SK-N-MC (cell line): ENCODE measurements around the gene ANKS1B.
"Not testable (repeated sequence)": the region's sequence is repeated elsewhere in the genome, so short reads cannot be mapped to it uniquely, and the experiment has no call there.

ENCODE experiments used
- DNase-seq: peaks from one replicate; pipeline ENCODE4 v3.0.0-alpha.2; 2011; ENCODE audit warnings: low read depth, low spot score
- H3K27ac ChIP-seq: fragments of 200-600 bp; sonication (generic); 2 replicates; pipeline ENCODE4 v1.5.1; 2016; ENCODE audit warnings: mixed run types
- H3K36me3 ChIP-seq: fragments of 200-600 bp; sonication (generic); 2 replicates; pipeline ENCODE4 v1.6.1; 2017; ENCODE audit warnings: antibody characterized with exemption, low read length, mixed read lengths; ENCODE audit not compliant: insufficient read depth
- H3K4me3 ChIP-seq: fragments of 200-600 bp; sonication (generic); 2 replicates; pipeline ENCODE4 v1.5.1; 2016
- H3K9ac ChIP-seq: fragments of 200-600 bp; sonication (generic); 2 replicates; pipeline ENCODE4 v1.8.0; 2017; ENCODE audit warnings: mixed run types, mixed read lengths; ENCODE audit not compliant: insufficient read length
- H3K9me3 ChIP-seq: fragments of 200-600 bp; sonication (generic); 2 replicates; pipeline ENCODE4 v1.6.1; 2017; ENCODE audit warnings: low read depth, mild to moderate bottlenecking, antibody characterized with exemption, low read length, moderate library complexity, mixed read lengths
- EZH2 ChIP-seq: fragments of 200-600 bp; sonication (generic); IDR thresholded peaks from one replicate; pipeline ENCODE4 v1.6.1; 2017; ENCODE audit warnings: antibody characterized with exemption
- FOXP2 ChIP-seq: optimal IDR thresholded peaks from 2 replicates; pipeline ENCODE3; 2011; ENCODE audit warnings: mild to moderate bottlenecking, moderate library complexity; ENCODE audit not compliant: insufficient read depth; ENCODE audit errors: extremely low read length, control extremely low read depth
- POLR2AphosphoS5 ChIP-seq: IDR thresholded peaks from 2 replicates; pipeline ENCODE4 v1.6.1; 2012; ENCODE audit warnings: mild to moderate bottlenecking, low read depth, low read length, borderline replicate concordance

ANKS1B gene

GRCh38 chr12:99339663-99340062, 645.1 kb downstream of the ANKS1B start:
- Histone ChIP-seq H3K9ac (no peak overlapping the region), H3K9me3 (no peaks in the 10 kb centered on the region), H3K36me3 (no peaks in the 10 kb centered on the region), H3K4me3 (no peak overlapping the region), H3K27ac (no peak overlapping the region)
- TF ChIP-seq FOXP2 (no peak), EZH2 (no peak), POLR2AphosphoS5 (no peak)
- no peak for DNase-seq

GRCh38 chr12:99334285-99335056, 650.3 kb downstream of the ANKS1B start:
- Histone ChIP-seq H3K36me3 (no peaks in the 10 kb centered on the region), H3K9ac (no peak overlapping the region), H3K27ac (no peak overlapping the region), H3K9me3 (no peaks in the 10 kb centered on the region), H3K4me3 (no peak overlapping the region)
- TF ChIP-seq FOXP2 (no peak), POLR2AphosphoS5 (no peak), EZH2 (no peak)
- peak; percentile 32 for DNase-seq

GRCh38 chr12:99332936-99333591, 651.7 kb downstream of the ANKS1B start:
- DNase-seq, result no peak
- no peak for TF ChIP-seq POLR2AphosphoS5
- no peak for TF ChIP-seq EZH2
- H3K36me3 ChIP-seq, result no peaks in the 10 kb centered on the region
- no peak overlapping the region for H3K4me3 ChIP-seq
- H3K9ac ChIP-seq, result no peak overlapping the region
- H3K27ac ChIP-seq, result no peak overlapping the region
- H3K9me3 ChIP-seq, result no peaks in the 10 kb centered on the region

GRCh38 chr12:99330216-99330615, 654.5 kb downstream of the ANKS1B start:
- no peak overlapping the region for H3K4me3 ChIP-seq
- H3K9me3 ChIP-seq, result no peaks in the 10 kb centered on the region
- H3K9ac ChIP-seq, result no peak overlapping the region
- DNase-seq, result no peak
- H3K27ac ChIP-seq, result no peak overlapping the region
- no peak for TF ChIP-seq EZH2
- TF ChIP-seq FOXP2, result no peak
- no peaks in the 10 kb centered on the region for H3K36me3 ChIP-seq

- H3K4me3 ChIP-seq, DNase-seq, H3K36me3 ChIP-seq: not testable (repeated sequence)
These were observed 663.5 kb downstream of the ANKS1B start for GRCh38 chr12:99321210-99321609.

GRCh38 chr12:99311373-99311772, 673.4 kb downstream of the ANKS1B start:
- no peak for DNase-seq
- Histone ChIP-seq H3K9ac (no peak overlapping the region), H3K9me3 (no peaks in the 10 kb centered on the region), H3K4me3 (no peak overlapping the region), H3K27ac (no peak overlapping the region), H3K36me3 (no peaks in the 10 kb centered on the region)
- TF ChIP-seq EZH2 (no peak), POLR2AphosphoS5 (no peak), FOXP2 (no peak)

More at GRCh38 chr12:99321210-99321609, 663.5 kb downstream of the ANKS1B start:
- not testable (repeated sequence) for H3K9ac ChIP-seq, H3K9me3 ChIP-seq, H3K27ac ChIP-seq

- Histone ChIP-seq H3K27ac (no peak overlapping the region), H3K4me3 (no peak overlapping the region), H3K9ac (no peak overlapping the region), H3K36me3 (no peaks in the 10 kb centered on the region), H3K9me3 (no peaks in the 10 kb centered on the region)
- DNase-seq, result no peak
- TF ChIP-seq POLR2AphosphoS5 (no peak), FOXP2 (no peak), EZH2 (no peak)
These were observed 674.9 kb downstream of the ANKS1B start for GRCh38 chr12:99309812-99310211.

GRCh38 chr12:99302874-99303273, 681.9 kb downstream of the ANKS1B start:
- DNase-seq, result no peak
- TF ChIP-seq POLR2AphosphoS5 (no peak), FOXP2 (no peak), EZH2 (no peak)
- no peaks in the 10 kb centered on the region for H3K9me3 ChIP-seq
- H3K36me3 ChIP-seq, result no peaks in the 10 kb centered on the region
- no peak overlapping the region for H3K9ac ChIP-seq
- H3K27ac ChIP-seq, result no peak overlapping the region
- no peak overlapping the region for H3K4me3 ChIP-seq

GRCh38 chr12:99287136-99287535, 697.6 kb downstream of the ANKS1B start:
- no peak overlapping the region for H3K9ac ChIP-seq
- no peak for DNase-seq
- H3K4me3 ChIP-seq, result no peak overlapping the region
- TF ChIP-seq POLR2AphosphoS5 (no peak), EZH2 (no peak), FOXP2 (no peak)
- peaks cover 5% of the 10 kb centered on the region; the same call in 1 of the 2 replicates for H3K9me3 ChIP-seq
- no peak overlapping the region for H3K27ac ChIP-seq
- H3K36me3 ChIP-seq, result no peaks in the 10 kb centered on the region
